HG03439 (cell line): Measurements from ENCODE around the gene RASA2.

ENCODE experiments used
- ATAC-seq: cut with Tn5 transposase; IDR thresholded peaks from one replicate; pipeline ENCODE4 v1.9.1; 2021; ENCODE audit warnings: mild to moderate bottlenecking, moderate library complexity; ENCODE audit not compliant: unreplicated experiment

Gene RASA2

GRCh38 chr3:141663993-141664392 lies 177.2 kb downstream of the RASA2 start:
- ATAC-seq = no peak
